AG04450 (cell line): Measurements from ENCODE around the gene KCNQ5. TPM values are rescaled to one million over a fixed set of nuclear protein-coding genes. Genes with fewer than 3 reads are reported as not detected.

Experiments
- CTCF ChIA-PET: fragments of 300-600, 350-600 bp; formaldehyde crosslinking; extraction: SDS; loops from one replicate; lab custom pipeline; 2022; ENCODE audit warnings: antibody characterized with exemption, inconsistent platforms; lab: Charles Lee
- POLR2A ChIA-PET: fragments of 350-600 bp; formaldehyde crosslinking; extraction: SDS; loops from one replicate; lab custom pipeline; 2021; ENCODE audit warnings: antibody characterized with exemption, inconsistent platforms; lab: Yijun Ruan, JAX
- DNase-seq: peaks from one replicate; pipeline ENCODE4 v3.0.0-alpha.2; 2011; ENCODE audit warnings: low read depth, low spot score
- H3K27ac ChIP-seq: one replicate; pipeline ENCODE4 v1.5.1; 2012; ENCODE audit warnings: low read depth, low read length, control low read depth
- H3K27me3 ChIP-seq: one replicate; pipeline ENCODE4 v1.6.0; 2012; ENCODE audit warnings: low read length; ENCODE audit not compliant: control insufficient read depth, insufficient read depth
- H3K4me3 ChIP-seq: 2 replicates; pipeline ENCODE4 v1.5.1; 2011; ENCODE audit warnings: mild to moderate bottlenecking, low read depth, low read length, control low read depth
- H3K9me3 ChIP-seq: 2 replicates; pipeline ENCODE4 v1.5.1; 2012; ENCODE audit warnings: low read length; ENCODE audit not compliant: control insufficient read depth, insufficient read depth
- CTCF ChIP-seq: IDR thresholded peaks from 2 replicates; pipeline ENCODE4 v1.5.1; 2011; ENCODE audit warnings: low read depth, low read length, control low read depth, inconsistent platforms
- polyA plus RNA-seq: library from polyadenylated mRNA; depleted of rRNA; stranded (reverse); fragments of >200 nt; gene quantifications from 2 replicates; pipeline ENCODE4 v1.2.3, GENCODE V29; 2011

Gene KCNQ5
- polyA plus RNA-seq, 1 experiment, result 0.52 TPM

GRCh38 chr6:72857791-72858585 is 236.1 kb downstream of the KCNQ5 start:
- H3K27ac ChIP-seq, result no peak overlapping the region
- no peaks in the 10 kb centered on the region for H3K27me3 ChIP-seq
- no peaks in the 10 kb centered on the region for H3K9me3 ChIP-seq
- no peak for DNase-seq
- H3K4me3 ChIP-seq, result no peak overlapping the region
- CTCF ChIA-PET, result interaction anchor here (1.3 kb wide), 1 partner anchor 242 kb away, joined by 3 read pairs; no protein-coding TSS in a partner anchor
- no peak for TF ChIP-seq CTCF
- POLR2A ChIA-PET, result no interaction called here

- DNase-seq, result no peak
- no peak overlapping the region for H3K4me3 ChIP-seq
- no peak overlapping the region for H3K27ac ChIP-seq
- no peaks in the 10 kb centered on the region for H3K27me3 ChIP-seq
- no peak for TF ChIP-seq CTCF
- no peaks in the 10 kb centered on the region for H3K9me3 ChIP-seq
- ChIA-PET POLR2A (no interaction called here), CTCF (interaction anchor here (0.6 to 1.2 kb wide), 2 partner anchors 244 to 281 kb away, joined by 3 to 4 read pairs; no protein-coding TSS in a partner anchor)
These were observed 239.2 kb downstream of the KCNQ5 start for GRCh38 chr6:72861059-72861458.

GRCh38 chr6:72861935-72862432 is 240.1 kb downstream of the KCNQ5 start:
- no peaks in the 10 kb centered on the region for H3K9me3 ChIP-seq
- CTCF ChIA-PET, result interaction anchor here (0.6 to 1.2 kb wide), 2 partner anchors 245 to 282 kb away, joined by 3 to 4 read pairs; no protein-coding TSS in a partner anchor
- H3K4me3 ChIP-seq, result no peak overlapping the region
- H3K27ac ChIP-seq, result no peak overlapping the region
- H3K27me3 ChIP-seq, result no peaks in the 10 kb centered on the region
- POLR2A ChIA-PET, result no interaction called here
- TF ChIP-seq CTCF, result no peak
- DNase-seq, result no peak

GRCh38 chr6:72863131-72863530 is 241.3 kb downstream of the KCNQ5 start:
- DNase-seq, result no peak
- CTCF ChIA-PET, result interaction anchor here (0.6 to 1.2 kb wide), 2 partner anchors 135 to 267 kb away, joined by 3 to 4 read pairs; no protein-coding TSS in a partner anchor
- no peak overlapping the region for H3K4me3 ChIP-seq
- no peaks in the 10 kb centered on the region for H3K27me3 ChIP-seq
- H3K9me3 ChIP-seq, result no peaks in the 10 kb centered on the region
- POLR2A ChIA-PET, result no interaction called here
- no peak for TF ChIP-seq CTCF
- no peak overlapping the region for H3K27ac ChIP-seq

GRCh38 chr6:72864236-72864635 is 242.4 kb downstream of the KCNQ5 start:
- H3K27me3 ChIP-seq, result no peaks in the 10 kb centered on the region
- POLR2A ChIA-PET, result interaction anchor here (0.6 kb wide), 1 partner anchor 789 kb away, joined by 3 read pairs; the partner anchor contains the start of gene SLC17A5
- no peaks in the 10 kb centered on the region for H3K9me3 ChIP-seq
- no peak overlapping the region for H3K4me3 ChIP-seq
- CTCF ChIA-PET, result interaction anchor here (1.2 kb wide), 1 partner anchor 266 kb away, joined by 4 read pairs; no protein-coding TSS in a partner anchor
- no peak for TF ChIP-seq CTCF
- no peak overlapping the region for H3K27ac ChIP-seq
- DNase-seq, result no peak
